ENCODE results near the gene CFAP74. TPM values are rescaled to one million over a fixed set of nuclear protein-coding genes. Genes with fewer than 3 reads are reported as not detected.

CFAP74 gene
- total and polyA plus RNA-seq, 7 donors: 0.03 to 0.27 TPM; not detected in 5

DNA sequence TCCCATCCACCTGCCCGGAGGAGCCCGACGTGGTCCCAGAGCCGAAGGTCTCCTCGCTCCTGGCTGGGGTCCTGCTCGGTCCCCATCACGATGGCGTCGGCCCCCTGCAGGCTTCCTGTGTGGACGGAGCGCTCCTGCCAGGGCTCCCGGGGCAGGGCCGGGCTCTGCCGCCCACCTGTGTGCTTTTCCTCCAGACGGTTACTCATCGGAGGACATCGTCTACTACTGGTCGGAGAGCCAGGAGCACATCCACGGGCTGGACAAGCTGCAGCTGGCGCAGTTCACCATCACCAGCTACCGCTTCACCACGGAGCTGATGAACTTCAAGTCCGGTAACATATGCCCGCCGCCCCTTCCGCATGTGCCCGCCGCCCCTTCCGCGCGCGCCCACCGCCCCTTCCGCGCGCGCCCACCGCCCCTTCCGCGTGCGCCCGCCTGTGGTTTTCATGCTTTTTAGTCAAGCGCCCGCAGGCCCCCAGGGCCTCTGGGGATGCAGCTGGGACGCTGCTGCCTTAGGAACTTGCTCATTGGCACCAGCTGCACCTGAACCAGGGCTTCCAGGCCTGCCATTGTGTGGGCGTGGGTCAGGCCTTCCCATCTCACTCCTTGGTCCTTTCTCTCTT, 24.5 kb upstream of the CFAP74 start:
- TF ChIP-seq, protein P1, sequence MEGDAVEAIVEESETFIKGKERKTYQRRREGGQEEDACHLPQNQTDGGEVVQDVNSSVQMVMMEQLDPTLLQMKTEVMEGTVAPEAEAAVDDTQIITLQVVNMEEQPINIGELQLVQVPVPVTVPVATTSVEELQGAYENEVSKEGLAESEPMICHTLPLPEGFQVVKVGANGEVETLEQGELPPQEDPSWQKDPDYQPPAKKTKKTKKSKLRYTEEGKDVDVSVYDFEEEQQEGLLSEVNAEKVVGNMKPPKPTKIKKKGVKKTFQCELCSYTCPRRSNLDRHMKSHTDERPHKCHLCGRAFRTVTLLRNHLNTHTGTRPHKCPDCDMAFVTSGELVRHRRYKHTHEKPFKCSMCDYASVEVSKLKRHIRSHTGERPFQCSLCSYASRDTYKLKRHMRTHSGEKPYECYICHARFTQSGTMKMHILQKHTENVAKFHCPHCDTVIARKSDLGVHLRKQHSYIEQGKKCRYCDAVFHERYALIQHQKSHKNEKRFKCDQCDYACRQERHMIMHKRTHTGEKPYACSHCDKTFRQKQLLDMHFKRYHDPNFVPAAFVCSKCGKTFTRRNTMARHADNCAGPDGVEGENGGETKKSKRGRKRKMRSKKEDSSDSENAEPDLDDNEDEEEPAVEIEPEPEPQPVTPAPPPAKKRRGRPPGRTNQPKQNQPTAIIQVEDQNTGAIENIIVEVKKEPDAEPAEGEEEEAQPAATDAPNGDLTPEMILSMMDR (IDR thresholded peaks at IDR 0.05): no peak
- TF ChIP-seq EP300 (IDR thresholded peaks at IDR 0.05) (no peak), POLR2A (IDR thresholded peaks at IDR 0.05) (no peak), POLR2AphosphoS5 (IDR thresholded peaks at IDR 0.05) (no peak)
- intact Hi-C loops (cut with DNase I): no loop called here
- H3K9me3 ChIP-seq: no peaks in the 10 kb centered on the region
- peaks cover 0 to 11% (median 8%) of the 10 kb centered on the region in 4 donors for H3K4me1 ChIP-seq
- no peak overlapping the region for H3K4me3 ChIP-seq
- peaks cover 3 to 49% (median 26%) of the 10 kb centered on the region in 3 donors for H3K27me3 ChIP-seq
- peak; percentile 54 for DNase-seq
- no peaks in the 10 kb centered on the region for H3K36me3 ChIP-seq
- WGBS, 2 donors: 87 to 91% methylated on average over 46 of the region's 46 CpGs
- no peak overlapping the region for H3K27ac ChIP-seq

DNA sequence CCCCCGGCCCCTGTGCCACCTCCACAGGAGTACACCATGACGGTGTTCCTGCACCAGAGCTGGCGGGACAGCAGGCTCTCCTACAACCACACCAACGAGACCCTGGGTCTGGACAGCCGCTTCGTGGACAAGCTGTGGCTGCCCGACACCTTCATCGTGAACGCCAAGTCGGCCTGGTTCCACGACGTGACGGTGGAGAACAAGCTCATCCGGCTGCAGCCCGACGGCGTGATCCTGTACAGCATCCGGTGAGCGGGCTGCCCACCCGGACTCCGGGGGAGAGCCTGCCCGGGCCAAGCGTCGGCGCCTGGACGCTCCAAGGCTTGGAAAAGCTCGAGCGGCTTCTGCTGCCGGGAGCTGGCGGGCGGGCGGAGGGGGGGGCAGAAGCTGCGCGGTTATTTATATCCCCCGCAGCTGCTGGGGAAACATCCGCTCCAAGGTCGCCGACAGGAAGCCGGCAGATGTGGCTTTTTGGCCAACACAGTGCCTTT, 21.9 kb upstream of the CFAP74 start:
- H3K4me3 ChIP-seq: peak overlapping the region in 2 of 4 donors; percentile 12
- H3K27ac ChIP-seq: peak overlapping the region in 1 of 4 donors; percentile 24
- TF ChIP-seq POLR2AphosphoS5 (IDR thresholded peaks at IDR 0.05): peak in 1 of 4 donors; percentile 16
- TF ChIP-seq EP300 (IDR thresholded peaks at IDR 0.05): no peak
- H3K27me3 ChIP-seq: peaks cover 28 to 55% (median 51%) of the 10 kb centered on the region in 3 donors
- H3K36me3 ChIP-seq: no peaks in the 10 kb centered on the region
- 56 to 74% methylated on average over 39 of the region's 39 CpGs for WGBS, 2 donors
- H3K4me1 ChIP-seq: peaks cover 0 to 11% (median 8%) of the 10 kb centered on the region in 4 donors
- no peaks in the 10 kb centered on the region for H3K9me3 ChIP-seq
- intact Hi-C loops (cut with DNase I): no loop called here
- DNase-seq: peak; percentile 77

DNA sequence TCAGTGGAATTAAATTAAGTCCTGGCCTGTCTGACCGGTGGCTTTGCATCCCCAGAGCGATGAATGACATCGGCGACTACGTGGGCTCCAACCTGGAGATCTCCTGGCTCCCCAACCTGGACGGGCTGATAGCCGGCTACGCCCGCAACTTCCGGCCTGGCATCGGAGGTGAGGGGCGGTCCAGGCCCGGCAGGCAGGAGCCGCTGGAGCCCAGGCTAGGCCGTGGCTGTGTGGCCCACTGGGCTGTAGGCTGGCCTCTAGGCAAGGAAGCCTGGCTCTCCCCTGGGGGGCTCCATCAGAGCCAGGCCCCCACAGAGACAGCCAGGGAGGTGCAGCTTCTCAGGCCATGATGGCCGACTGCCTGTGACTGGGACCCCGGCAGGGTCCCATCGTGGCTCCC, 21.3 kb upstream of the CFAP74 start:
- Histone ChIP-seq H3K9me3 (no peaks in the 10 kb centered on the region), H3K27me3 (peaks cover 34 to 59% (median 58%) of the 10 kb centered on the region in 3 donors), H3K36me3 (no peaks in the 10 kb centered on the region), H3K27ac (no peak overlapping the region), H3K4me3 (no peak overlapping the region), H3K4me1 (peaks cover 0 to 11% (median 8%) of the 10 kb centered on the region in 4 donors)
- intact Hi-C loops (cut with DNase I): no loop called here
- WGBS, 2 donors: 90 to 93% methylated on average over 18 of the region's 18 CpGs
- no peak for DNase-seq
- no peak for TF ChIP-seq EP300 (IDR thresholded peaks at IDR 0.05)

DNA sequence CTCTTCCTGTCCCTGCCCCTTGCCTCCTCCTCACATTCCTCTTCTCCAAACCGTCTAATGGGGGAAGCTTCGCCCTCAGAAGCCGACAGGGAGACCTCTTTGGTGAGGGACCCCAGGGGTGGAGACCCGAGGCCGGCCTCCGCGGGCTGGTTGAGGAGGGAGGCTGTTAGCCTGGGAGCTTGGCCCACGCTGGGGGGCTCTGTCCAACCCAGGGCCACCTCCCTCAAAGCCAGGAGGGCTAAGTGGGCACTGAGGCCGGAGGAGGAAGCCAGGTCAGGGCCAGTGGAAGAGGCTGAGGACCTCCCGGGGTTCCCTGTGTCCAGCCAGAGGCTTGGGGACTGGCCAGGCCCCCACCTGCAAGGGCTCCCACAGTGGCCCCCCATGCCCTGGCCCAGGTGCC, 20.9 kb upstream of the CFAP74 start:
- intact Hi-C loops (cut with DNase I): no loop called here
- H3K9me3 ChIP-seq: no peaks in the 10 kb centered on the region
- no peak overlapping the region for H3K27ac ChIP-seq
- 89 to 93% methylated on average over 10 of the region's 10 CpGs for WGBS, 2 donors
- DNase-seq: no peak
- H3K4me3 ChIP-seq: no peak overlapping the region
- peaks cover 38 to 62% (median 60%) of the 10 kb centered on the region in 3 donors for H3K27me3 ChIP-seq
- H3K4me1 ChIP-seq: peaks cover 0 to 15% (median 12%) of the 10 kb centered on the region in 4 donors
- no peaks in the 10 kb centered on the region for H3K36me3 ChIP-seq
- TF ChIP-seq, protein P1 (IDR thresholded peaks at IDR 0.05): no peak
- no peak for TF ChIP-seq POLR2AphosphoS5 (IDR thresholded peaks at IDR 0.05)
- TF ChIP-seq POLR2A (IDR thresholded peaks at IDR 0.05): no peak
- no peak for TF ChIP-seq EP300 (IDR thresholded peaks at IDR 0.05)

DNA sequence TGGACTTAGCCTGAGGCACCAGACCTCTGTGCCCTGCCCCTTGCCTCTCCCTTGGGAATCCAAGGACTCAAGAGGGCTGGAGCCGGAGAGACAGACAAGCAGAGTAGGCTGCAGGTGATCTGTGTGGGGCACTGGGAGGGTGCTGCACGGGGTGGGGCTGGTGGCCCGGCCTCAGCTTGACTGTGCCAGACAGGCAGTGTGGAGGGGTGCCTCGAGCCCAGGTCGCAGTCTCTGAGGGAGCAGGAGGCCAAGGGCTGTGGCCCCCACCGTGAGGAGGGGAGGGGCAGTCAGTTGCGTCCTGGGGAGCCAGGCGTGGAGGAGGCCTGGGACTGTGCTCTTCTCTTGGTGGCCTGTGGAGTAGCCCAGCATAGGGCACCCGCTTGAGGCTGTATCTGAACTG, 19.6 kb upstream of the CFAP74 start:
- DNase-seq: no peak
- Histone ChIP-seq H3K4me3 (no peak overlapping the region), H3K36me3 (no peaks in the 10 kb centered on the region), H3K4me1 (peaks cover 0 to 19% (median 17%) of the 10 kb centered on the region in 4 donors), H3K9me3 (no peaks in the 10 kb centered on the region), H3K27ac (no peak overlapping the region), H3K27me3 (peaks cover 45 to 71% (median 69%) of the 10 kb centered on the region in 3 donors)
- intact Hi-C loops (cut with DNase I): no loop called here
- 32 to 70% methylated on average over 9 of the region's 9 CpGs for WGBS, 2 donors
- TF ChIP-seq POLR2A (IDR thresholded peaks at IDR 0.05): no peak
- TF ChIP-seq, protein P1 (IDR thresholded peaks at IDR 0.05): no peak
- TF ChIP-seq EP300 (IDR thresholded peaks at IDR 0.05): no peak
- no peak for TF ChIP-seq POLR2AphosphoS5 (IDR thresholded peaks at IDR 0.05)

Data from sigmoid colon (tissue), 7 donors.